Measurements from ENCODE around the gene FAM118A.

The FAM118A gene

GRCh38 chr22:45285263-45286058 lies 24.3 kb upstream of the FAM118A start:
- no peak for DNase-seq (ENCODE audit: low read depth)
- no peak overlapping the region for H3K4me3 ChIP-seq (ENCODE audit: control insufficient read depth, low read depth, low read length)
- no peak for TF ChIP-seq CTCF (conservative IDR thresholded peaks at IDR 0.05; ENCODE audit: control insufficient read depth, insufficient read depth, low read depth, low read length)

DNA sequence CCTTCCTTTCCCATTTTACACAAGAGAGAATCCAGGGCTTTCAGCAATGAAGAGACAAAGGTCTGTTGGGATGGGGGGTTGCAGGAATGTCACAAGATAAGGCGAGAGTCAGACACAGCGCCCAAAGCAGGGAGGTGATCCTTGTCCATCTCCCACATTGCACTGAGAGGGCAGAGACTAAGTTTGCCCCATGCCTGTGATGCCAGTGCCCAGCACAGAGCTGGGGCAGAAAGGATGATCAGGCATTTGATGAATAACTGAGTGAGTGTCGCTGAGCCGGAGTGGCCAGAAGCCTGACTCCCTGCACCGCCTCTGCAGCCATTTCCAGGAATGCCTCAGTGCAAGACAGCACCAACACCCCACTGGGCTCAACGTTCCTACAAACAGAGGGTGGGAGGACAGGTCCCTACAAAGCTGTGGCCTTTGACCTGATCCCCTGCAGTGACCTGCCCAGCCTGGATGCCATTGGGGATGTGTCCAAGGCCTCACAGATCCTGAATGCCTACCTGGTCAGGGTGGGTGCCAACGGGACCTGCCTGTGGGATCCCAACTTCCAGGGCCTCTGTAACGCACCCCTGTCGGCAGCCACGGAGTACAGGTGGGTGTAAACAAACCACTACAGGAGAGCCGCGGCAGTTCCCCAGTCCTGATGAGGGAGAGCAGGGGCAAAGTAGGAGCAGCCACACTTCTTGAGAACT lies 22.7 kb upstream of the FAM118A start:
- no peak for DNase-seq (ENCODE audit: low read depth)
- no peak overlapping the region for H3K4me3 ChIP-seq (ENCODE audit: control insufficient read depth, low read depth, low read length)
- TF ChIP-seq CTCF (conservative IDR thresholded peaks at IDR 0.05; ENCODE audit: control insufficient read depth, insufficient read depth, low read depth, low read length) = no peak

DNA sequence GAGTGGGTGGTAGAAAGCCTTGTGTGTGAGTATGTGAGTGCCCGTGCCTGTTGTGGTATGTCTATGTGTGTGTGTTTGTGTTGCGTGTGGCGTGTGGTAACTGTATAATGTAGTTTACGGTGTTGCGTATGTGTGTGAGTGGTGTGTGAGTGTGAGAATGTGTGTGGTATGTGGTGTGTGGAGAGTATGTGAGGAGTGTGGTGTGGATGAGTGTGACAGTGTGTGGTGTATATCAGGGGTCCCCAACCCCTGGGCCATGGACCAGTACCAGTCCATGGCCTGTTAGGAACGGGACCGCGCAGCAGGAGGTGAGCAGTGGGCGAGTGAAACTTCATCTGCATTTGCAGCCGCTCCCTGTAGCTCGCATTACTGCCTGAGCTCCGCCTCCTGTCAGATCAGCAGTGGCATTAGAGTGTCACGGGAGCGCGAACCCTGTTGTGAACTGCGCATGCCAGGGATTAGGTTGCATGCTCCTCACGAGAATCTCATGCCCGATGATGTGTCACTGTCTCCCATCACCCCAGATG lies 19.3 kb upstream of the FAM118A start:
- peak; percentile 73 for DNase-seq (ENCODE audit: low read depth)
- H3K4me3 ChIP-seq (ENCODE audit: control insufficient read depth, low read depth, low read length) = no peak overlapping the region
- TF ChIP-seq CTCF (conservative IDR thresholded peaks at IDR 0.05; ENCODE audit: control insufficient read depth, insufficient read depth, low read depth, low read length) = no peak

- no peak for TF ChIP-seq CTCF (conservative IDR thresholded peaks at IDR 0.05; ENCODE audit: control insufficient read depth, insufficient read depth, low read depth, low read length)
- no peak for DNase-seq (ENCODE audit: low read depth)
- H3K4me3 ChIP-seq (ENCODE audit: control insufficient read depth, low read depth, low read length) = no peak overlapping the region
Observed at GRCh38 chr22:45291061-45291930, 18.4 kb upstream of the FAM118A start.

DNA sequence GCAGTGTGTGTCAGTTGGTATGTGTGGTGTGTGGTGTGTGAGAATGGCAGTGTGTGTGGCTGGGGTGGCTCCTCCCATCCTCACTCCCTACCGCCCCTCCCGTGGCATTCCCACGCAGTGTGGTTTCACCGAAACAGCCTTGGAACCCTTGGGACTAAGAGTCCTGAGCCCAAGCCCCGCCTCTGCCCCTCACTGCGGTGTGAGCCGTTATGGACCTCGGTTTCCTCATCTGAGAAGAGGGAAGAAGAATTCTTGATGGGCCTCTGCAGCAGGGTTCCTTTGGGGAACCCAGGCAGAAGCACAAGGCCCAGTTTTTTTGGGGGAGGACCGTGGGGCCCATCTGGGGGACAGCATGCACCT lies 17.8 kb upstream of the FAM118A start:
- DNase-seq (ENCODE audit: low read depth) = no peak
- no peak for TF ChIP-seq CTCF (conservative IDR thresholded peaks at IDR 0.05; ENCODE audit: control insufficient read depth, insufficient read depth, low read depth, low read length)
- no peak overlapping the region for H3K4me3 ChIP-seq (ENCODE audit: control insufficient read depth, low read depth, low read length)

- no peak for TF ChIP-seq CTCF (conservative IDR thresholded peaks at IDR 0.05; ENCODE audit: control insufficient read depth, insufficient read depth, low read depth, low read length)
- DNase-seq (ENCODE audit: low read depth) = peak; percentile 24
- no peak overlapping the region for H3K4me3 ChIP-seq (ENCODE audit: control insufficient read depth, low read depth, low read length)
Observed at GRCh38 chr22:45292731-45293442, 16.8 kb upstream of the FAM118A start.
